GM18508 (cell line): Measurements from ENCODE around the gene TGFBR3L.
"Not testable (repeated sequence)": the region's sequence is repeated elsewhere in the genome, so short reads cannot be mapped to it uniquely, and the experiment has no call there.

Experiments used
- ATAC-seq: cut with Tn5 transposase; IDR thresholded peaks from one replicate; pipeline ENCODE4 v1.9.1; 2021; ENCODE audit warnings: moderate number of reproducible peaks; ENCODE audit not compliant: insufficient read depth, unreplicated experiment

TGFBR3L gene

GRCh38 chr19:7916103-7916954, 1.7 kb downstream of the TGFBR3L start:
- ATAC-seq, result no peak

GRCh38 chr19:7916955-7917266, 2.3 kb downstream of the TGFBR3L start:
- no peak for ATAC-seq

GRCh38 chr19:7917267-7918061, 2.8 kb downstream of the TGFBR3L start:
- ATAC-seq, result no peak

- ATAC-seq, result not testable (repeated sequence)
Observed at GRCh38 chr19:7918062-7918614, 3.5 kb downstream of the TGFBR3L start.

GRCh38 chr19:7918615-7919421, 4.2 kb downstream of the TGFBR3L start:
- ATAC-seq, result no peak

- no peak for ATAC-seq
Observed at GRCh38 chr19:7919610-7920518, 5.2 kb downstream of the TGFBR3L start, which contains the start of gene SNAPC2. TSS of gene SNAPC2 (plus strand) at chr19:7920338. CDS start at chr19:7920367, 29 bp downstream.

GRCh38 chr19:7920519-7921301, 6.1 kb downstream of the TGFBR3L start:
- ATAC-seq, result no peak

GRCh38 chr19:7921302-7921966, 6.8 kb downstream of the TGFBR3L start:
- no peak for ATAC-seq

GRCh38 chr19:7921967-7922835, 7.6 kb downstream of the TGFBR3L start:
- ATAC-seq, result no peak

GRCh38 chr19:7922836-7923195, 8.2 kb downstream of the TGFBR3L start:
- no peak for ATAC-seq

- ATAC-seq, result no peak
Observed at GRCh38 chr19:7923295-7924191, 8.9 kb downstream of the TGFBR3L start.

GRCh38 chr19:7924241-7924640, 9.6 kb downstream of the TGFBR3L start:
- no peak for ATAC-seq

GRCh38 chr19:7924651-7925170, 10.1 kb downstream of the TGFBR3L start:
- no peak for ATAC-seq

- no peak for ATAC-seq
Observed at GRCh38 chr19:7925171-7925851, 10.7 kb downstream of the TGFBR3L start.

GRCh38 chr19:7926021-7926726, 11.5 kb downstream of the TGFBR3L start, which contains the start of gene CTXN1:
TSS of gene CTXN1 (minus strand) at chr19:7926135. CDS start at chr19:7925538, 597 bp downstream.
- ATAC-seq, result no peak
